Fibroblast of peridontal ligament (primary cell): ENCODE data around the gene DVL3.

Source experiments
- DNase-seq: peaks from one replicate; pipeline ENCODE4 v3.0.0-alpha.2; 2010; ENCODE audit errors: extremely low read depth

Gene DVL3

GRCh38 chr3:184176377-184177330 lies 21.5 kb downstream of the DVL3 start:
- peak; percentile 89 for DNase-seq

- DNase-seq = peak; percentile 31
These were observed 22.2 kb downstream of the DVL3 start for GRCh38 chr3:184177331-184177731.

DNA sequence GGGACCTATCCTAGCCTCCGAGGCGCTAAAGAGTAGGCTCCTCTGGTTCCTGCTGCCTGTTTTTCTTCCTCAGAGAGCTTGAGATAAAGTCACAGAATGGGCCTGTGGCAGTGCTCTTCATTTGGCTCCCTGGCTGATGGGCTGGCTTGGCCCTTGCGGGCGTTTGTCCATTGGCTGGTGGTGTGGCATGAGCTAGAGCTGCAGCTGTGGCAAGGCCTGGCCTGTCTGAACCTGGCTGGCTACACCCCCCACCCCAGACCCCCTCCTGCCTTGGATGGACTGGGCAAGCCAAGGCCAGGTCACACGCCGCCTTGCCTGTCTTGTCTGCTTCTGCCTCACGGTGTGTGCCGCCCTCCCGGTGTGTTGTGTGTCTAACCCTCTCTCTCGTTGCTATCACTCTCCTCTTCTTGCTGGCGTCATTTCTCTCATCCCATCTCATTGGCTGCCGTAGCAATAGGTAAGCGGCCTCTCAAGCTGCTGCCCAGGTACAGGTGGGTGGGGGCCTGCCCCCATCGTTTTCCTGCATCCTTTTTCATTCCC lies 22.7 kb downstream of the DVL3 start:
- DNase-seq = no peak

GRCh38 chr3:184178521-184179138 lies 23.5 kb downstream of the DVL3 start:
- DNase-seq = no peak

DNA sequence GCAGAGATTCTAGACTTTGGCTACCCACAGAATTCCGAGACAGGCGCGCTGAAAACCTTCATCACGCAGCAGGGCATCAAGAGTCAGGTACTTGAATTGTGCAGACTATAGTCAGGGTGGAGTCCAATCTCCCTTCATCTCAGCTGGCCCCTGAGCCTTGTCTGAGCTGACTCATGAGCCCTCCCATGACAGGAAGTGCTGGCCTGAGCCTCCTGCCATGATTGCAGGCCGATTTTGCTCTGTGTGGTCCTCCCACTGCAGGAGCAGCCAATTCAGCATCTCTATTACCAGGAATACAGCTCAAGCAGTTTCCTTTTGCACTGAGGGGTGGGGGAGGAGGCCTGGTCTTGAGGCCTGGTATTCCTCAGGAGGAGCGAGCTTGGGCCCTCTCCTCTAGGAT lies 25.0 kb downstream of the DVL3 start:
- peak; percentile 43 for DNase-seq

GRCh38 chr3:184181596-184181995 lies 26.4 kb downstream of the DVL3 start:
- no peak for DNase-seq

- no peak for DNase-seq
These were observed 28.5 kb downstream of the DVL3 start for GRCh38 chr3:184183679-184184078.

DNA sequence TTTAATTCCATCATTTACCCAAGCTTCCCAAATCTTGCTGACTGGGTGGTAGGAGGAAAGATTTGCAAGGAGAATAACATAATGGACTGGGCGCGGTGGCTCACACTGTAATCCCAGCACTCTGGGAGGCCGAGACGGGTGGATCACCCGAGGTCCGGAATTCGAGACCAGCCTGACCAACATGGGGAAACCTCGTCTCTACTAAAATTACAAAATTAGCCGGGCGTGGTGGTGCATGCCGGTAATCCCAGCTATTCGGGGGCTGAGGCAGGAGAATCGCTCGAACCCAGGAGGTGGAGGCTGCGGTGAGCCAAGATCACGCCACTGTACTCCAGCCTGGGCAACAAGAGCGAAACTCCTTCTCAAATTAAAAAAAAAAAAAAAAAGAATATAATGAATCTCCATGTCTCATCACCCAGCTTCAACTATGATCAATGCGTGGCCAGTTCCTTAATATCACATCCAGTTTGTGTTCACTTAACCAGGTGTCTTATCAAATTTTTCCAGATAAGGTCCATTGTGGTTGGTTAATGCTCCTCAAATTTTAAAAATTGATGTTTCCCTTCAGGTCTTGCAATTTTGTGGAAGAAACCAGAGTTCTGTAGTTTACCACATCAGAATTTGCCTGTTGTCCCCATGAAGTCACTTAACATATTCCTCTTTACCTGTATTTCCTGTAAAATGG lies 29.5 kb downstream of the DVL3 start:
- DNase-seq = no peak

DNA sequence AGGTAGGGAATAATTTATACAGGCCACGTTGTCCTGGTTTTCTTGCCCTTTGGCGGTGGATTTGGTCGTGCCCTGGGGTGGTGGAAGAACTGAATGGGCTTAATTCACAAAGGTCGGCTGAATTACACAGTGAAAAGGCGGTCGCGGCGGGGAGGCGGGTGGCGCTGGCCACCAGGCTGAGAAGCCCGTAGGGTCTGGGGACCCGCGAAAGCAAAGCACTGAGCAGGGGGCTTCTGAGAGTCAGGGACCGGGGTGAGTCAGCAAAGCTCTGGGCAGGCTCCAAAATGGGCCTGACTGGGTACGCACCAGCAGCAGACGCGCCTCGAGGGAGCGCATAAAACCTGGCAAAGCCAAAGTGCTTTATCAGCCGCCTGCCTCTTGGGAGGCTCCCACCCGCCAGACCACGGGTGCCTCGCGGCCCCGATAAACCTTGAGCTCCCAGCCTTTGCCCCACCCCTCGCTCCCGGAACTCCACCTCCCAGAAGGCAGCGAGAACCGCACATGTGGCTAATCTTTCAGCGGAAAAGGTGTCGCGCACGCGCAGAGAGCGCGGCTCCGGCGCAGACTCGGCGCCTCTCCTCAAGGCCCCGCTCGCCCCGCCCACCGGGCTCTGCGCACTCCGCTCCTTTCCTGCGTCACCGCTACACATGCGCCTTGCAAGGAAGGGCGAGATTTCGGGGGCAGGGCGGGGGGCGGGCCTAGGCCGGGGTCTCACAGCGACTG lies 30.4 kb downstream of the DVL3 start:
- peak; percentile 98 for DNase-seq

GRCh38 chr3:184186184-184186901 lies 31.2 kb downstream of the DVL3 start, which contains the start of gene ABCF3:
TSS of gene ABCF3 (plus strand) at chr3:184186199. CDS start at chr3:184186208, 9 bp downstream.
- peak; percentile 54 for DNase-seq

GRCh38 chr3:184186902-184187207 lies 31.7 kb downstream of the DVL3 start:
- no peak for DNase-seq

GRCh38 chr3:184188080-184188479 lies 32.9 kb downstream of the DVL3 start:
- no peak for DNase-seq

DNA sequence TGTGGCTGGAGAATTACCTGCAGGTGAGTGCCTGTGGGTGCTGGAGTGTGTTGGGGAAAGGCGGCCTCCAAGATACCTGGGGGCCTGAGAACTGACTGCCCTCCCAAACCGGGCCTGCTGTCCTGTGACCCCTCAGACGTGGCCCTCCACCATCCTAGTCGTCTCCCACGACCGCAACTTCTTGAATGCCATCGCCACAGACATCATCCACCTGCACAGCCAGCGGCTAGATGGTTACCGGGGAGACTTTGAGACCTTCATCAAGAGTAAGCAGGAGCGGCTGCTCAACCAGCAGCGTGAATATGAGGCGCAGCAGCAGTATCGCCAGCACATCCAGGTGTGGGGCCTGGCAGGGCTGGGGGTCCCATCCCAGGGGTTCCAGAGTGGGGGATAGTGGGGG lies 34.2 kb downstream of the DVL3 start:
- no peak for DNase-seq

DNA sequence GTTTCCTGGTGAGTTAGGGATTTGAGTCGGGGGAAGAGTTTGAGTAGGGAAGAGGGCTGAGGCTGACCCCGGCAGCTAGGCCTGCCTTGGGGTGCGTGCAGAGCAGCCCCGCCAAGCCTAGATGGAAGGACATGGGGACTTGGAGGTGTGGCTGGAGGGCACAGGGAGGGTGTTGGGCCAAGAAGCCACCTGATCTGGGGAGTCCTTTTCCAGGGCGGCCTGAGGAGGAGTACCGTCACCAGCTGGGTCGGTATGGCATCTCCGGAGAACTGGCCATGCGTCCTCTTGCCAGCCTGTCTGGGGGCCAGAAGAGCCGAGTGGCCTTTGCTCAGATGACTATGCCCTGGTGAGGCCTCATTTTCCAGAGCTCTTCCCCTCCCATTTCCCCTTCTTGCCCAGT lies 37.7 kb downstream of the DVL3 start:
- DNase-seq = no peak

DNA sequence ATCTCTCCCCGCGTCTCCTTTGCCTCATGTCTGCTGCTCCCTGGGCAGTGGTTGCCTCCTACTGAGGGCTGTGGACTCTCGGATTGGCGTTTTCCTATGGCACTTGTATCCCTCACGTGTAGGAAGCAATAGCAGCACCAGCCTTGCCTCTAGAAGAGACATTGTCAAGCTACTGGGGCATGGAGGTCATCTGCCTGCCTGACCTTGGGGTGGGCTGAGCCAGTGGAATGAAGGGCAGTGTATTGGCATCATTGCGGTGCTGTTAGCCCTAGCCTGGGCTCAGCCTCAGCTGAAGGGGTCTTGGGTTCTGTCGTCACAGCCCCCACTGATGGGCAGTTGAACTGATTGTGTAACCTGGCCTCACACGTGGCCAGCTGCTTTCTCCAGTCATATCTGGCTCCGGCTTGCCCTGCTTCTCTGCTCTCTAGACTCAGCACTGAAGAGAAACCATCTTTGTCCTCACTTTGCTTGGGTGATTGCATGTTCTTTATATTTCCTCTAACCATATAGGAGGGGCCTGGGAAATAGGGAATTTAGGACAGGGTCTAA lies 38.9 kb downstream of the DVL3 start:
- DNase-seq = no peak

- no peak for DNase-seq
These were observed 41.4 kb downstream of the DVL3 start for GRCh38 chr3:184196536-184196935.

GRCh38 chr3:184198509-184198908 lies 43.3 kb downstream of the DVL3 start:
- DNase-seq = no peak

- DNase-seq = no peak
These were observed 45.6 kb downstream of the DVL3 start for GRCh38 chr3:184200825-184201224.

- DNase-seq = no peak
These were observed 48.3 kb downstream of the DVL3 start for GRCh38 chr3:184203526-184203925.

DNA sequence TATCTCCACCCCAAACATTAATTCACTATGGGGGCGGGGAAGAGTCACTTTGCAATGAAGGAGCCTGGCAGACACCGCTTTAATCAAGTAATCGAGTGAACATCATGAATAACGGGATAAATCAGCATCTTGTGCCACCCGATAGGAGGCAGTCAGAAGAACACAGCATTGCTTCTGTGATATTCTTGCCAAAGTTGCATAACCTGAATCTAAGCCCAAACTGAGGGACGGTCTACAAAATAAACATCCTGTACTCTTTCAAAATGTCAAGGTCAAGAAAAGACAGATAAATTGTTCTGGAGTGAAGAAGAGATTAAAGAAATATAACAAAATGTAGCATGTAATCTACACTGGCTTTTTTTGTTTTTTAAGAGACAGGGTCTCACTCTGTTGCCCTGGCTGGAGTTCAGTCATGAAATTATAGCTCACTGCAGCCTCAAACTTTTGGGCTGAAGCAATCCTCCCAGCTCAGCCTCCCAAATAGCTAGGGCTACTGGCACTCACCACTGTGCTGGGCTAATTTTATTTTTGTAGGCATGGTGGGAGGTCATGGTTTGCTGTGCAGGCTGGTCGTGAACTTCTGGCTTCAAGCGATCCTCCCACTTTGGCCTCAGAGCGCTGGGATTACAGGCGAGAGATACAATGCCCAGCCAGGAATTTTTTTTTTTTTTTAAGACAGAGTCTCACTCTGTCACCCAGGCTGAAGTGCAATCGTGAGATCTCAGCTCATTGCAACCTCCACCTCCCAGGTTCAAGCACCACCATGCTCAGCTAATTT lies 54.2 kb downstream of the DVL3 start:
- DNase-seq = no peak
